ENCODE measurements around the gene FCAR. TPM values are rescaled to one million over a fixed set of nuclear protein-coding genes. Genes with fewer than 3 reads are reported as not detected.
"Not testable (repeated sequence)": the region's sequence is repeated elsewhere in the genome, so short reads cannot be mapped to it uniquely, and the experiment has no call there.

Gene FCAR
- total RNA-seq, 1 experiment from 2014 or later: not detected

DNA sequence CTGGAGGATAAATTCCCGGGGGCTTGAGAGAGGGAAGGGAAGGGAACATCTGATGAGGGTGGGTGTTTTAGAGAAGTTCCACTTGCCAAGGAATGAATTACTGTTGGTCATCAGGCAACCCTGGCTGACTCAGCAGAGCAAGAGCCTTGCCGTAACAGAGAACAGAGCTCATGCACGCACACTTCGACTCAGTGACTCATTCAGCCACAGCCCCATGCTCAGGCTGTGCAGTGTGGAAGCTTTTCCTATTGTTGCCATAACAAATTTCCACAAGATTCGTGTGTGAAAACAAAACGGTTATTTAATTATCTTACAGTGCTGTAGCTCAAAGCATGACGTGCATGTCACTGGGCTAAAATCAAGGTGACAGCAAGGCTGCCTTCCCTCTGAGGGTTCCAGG is 14.6 kb upstream of the FCAR start:
- BruUV-seq (replicated peaks); POLR2A ChIA-PET (ENCODE audit: unreplicated experiment); DNase-seq; H3K4me3 ChIP-seq; H3F3A ChIP-seq (ENCODE audit: insufficient read depth, low read depth); H4K20me1 ChIP-seq (ENCODE audit: insufficient read depth); H3K4me1 ChIP-seq (replicated peaks; ENCODE audit: insufficient read depth); H3K36me3 ChIP-seq (ENCODE audit: low read depth); CTCF ChIA-PET; H3K9me3 ChIP-seq (ENCODE audit: insufficient read depth, low read depth); H3K27ac ChIP-seq; H3K9me2 ChIP-seq (ENCODE audit: insufficient read depth); H3K79me2 ChIP-seq (ENCODE audit: low read depth); H3K4me2 ChIP-seq; intact Hi-C loops (cut with micrococcal nuclease; ENCODE audit: unreplicated experiment); H2AFZ ChIP-seq: not testable (repeated sequence)
- peaks cover 55% of the 10 kb centered on the region for H3K27me3 ChIP-seq (ENCODE audit: insufficient read depth, low read depth)

DNA sequence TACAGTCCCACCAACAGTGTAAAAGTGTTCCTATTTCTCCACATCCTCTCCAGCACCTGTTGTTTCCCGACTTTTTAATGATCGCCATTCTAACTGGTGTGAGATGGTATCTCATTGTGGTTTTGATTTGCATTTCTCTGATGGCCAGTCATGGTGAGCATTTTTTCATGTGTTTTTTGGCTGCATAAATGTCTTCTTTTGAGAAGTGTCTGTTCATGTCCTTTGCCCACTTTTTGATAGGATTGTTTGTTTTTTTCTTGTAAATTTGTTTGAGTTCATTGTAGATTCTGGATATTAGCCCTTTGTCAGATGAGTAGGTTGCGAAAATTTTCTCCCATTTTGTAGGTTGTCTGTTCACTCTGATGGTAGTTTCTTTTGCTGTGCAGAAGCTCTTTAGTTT is 10.6 kb upstream of the FCAR start:
- H3K27ac ChIP-seq; H4K20me1 ChIP-seq (ENCODE audit: insufficient read depth); H3K4me1 ChIP-seq (replicated peaks; ENCODE audit: insufficient read depth); BruUV-seq (replicated peaks); DNase-seq; H3K4me2 ChIP-seq; POLR2A ChIA-PET (ENCODE audit: unreplicated experiment); H3K4me3 ChIP-seq; H3K79me2 ChIP-seq (ENCODE audit: low read depth); H3K9me2 ChIP-seq (ENCODE audit: insufficient read depth); H3K36me3 ChIP-seq (ENCODE audit: low read depth); CTCF ChIA-PET; H3K9me3 ChIP-seq (ENCODE audit: insufficient read depth, low read depth); H2AFZ ChIP-seq; intact Hi-C loops (cut with micrococcal nuclease; ENCODE audit: unreplicated experiment); H3F3A ChIP-seq (ENCODE audit: insufficient read depth, low read depth): not testable (repeated sequence)
- H3K27me3 ChIP-seq (ENCODE audit: insufficient read depth, low read depth): peaks cover 59% of the 10 kb centered on the region

DNA sequence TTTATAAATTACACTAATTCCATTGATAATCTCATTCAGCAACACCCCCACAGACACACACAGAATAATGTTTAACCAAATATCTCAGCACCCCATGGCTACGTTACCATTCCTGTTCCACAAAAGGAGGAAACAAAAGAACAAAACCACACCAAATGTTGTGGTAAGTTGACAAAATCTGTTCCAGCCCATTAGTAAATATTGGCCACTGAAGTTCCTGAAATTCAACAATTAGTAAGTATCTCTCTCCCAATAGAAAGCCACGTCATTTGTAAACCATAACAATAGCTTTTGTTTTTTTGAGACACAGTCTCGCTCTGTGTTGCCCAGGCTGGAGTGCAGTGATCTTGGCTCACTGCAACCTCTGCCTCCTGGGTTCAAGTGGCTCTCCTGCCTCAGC is 2.3 kb upstream of the FCAR start:
- POLR2A ChIA-PET (ENCODE audit: unreplicated experiment): no interaction called here

DNA sequence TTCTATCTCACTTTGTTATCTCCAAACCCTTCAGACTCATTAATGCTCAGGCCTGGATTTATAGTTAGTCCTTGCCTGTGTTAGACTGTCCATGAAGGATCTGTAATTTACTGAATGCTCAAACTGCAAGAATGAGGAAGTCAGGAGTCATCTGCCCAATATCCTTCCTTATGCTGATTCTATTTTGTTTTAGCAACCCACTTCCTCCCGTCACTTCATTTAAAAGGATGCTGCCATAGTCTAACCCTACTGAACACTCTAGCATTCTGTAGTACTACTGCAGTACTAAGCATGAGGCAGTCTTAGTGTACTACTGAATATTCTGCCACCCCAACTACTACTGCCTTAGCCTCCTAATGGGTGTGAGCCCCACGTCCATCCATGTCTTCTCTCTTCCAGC is 1.5 kb downstream of the FCAR start:
- ChIA-PET CTCF (interaction anchor here (1.0 kb wide), 1 partner anchor 384 kb away, joined by 4 read pairs; no protein-coding TSS in a partner anchor), POLR2A (ENCODE audit: unreplicated experiment) (no interaction called here)
- DNase-seq: no peak
- Histone ChIP-seq H3K9me2 (ENCODE audit: insufficient read depth) (no peaks in the 10 kb centered on the region), H3K36me3 (ENCODE audit: low read depth) (no peaks in the 10 kb centered on the region), H3K4me2 (no peak overlapping the region), H2AFZ (no peak overlapping the region), H3K4me3 (no peak overlapping the region), H3K4me1 (replicated peaks; ENCODE audit: insufficient read depth) (no peaks in the 10 kb centered on the region), H4K20me1 (ENCODE audit: insufficient read depth) (0 out of 2 replicates have a peak, but pooled peaks cover 3% of the 10 kb centered on the region), H3K27me3 (ENCODE audit: insufficient read depth, low read depth) (peaks cover 90% of the 10 kb centered on the region), H3F3A (ENCODE audit: insufficient read depth, low read depth) (no peaks in the 10 kb centered on the region), H3K27ac (no peak overlapping the region), H3K79me2 (ENCODE audit: low read depth) (no peaks in the 10 kb centered on the region), H3K9me3 (ENCODE audit: insufficient read depth, low read depth) (no peaks in the 10 kb centered on the region)
- BruUV-seq (replicated peaks): no TSS peak
- intact Hi-C loops (cut with micrococcal nuclease; ENCODE audit: unreplicated experiment): no loop called here
- TF ChIP-seq EZH2 (IDR thresholded peaks at IDR 0.05; ENCODE audit: low read depth): no peak
- TF ChIP-seq, protein P1, sequence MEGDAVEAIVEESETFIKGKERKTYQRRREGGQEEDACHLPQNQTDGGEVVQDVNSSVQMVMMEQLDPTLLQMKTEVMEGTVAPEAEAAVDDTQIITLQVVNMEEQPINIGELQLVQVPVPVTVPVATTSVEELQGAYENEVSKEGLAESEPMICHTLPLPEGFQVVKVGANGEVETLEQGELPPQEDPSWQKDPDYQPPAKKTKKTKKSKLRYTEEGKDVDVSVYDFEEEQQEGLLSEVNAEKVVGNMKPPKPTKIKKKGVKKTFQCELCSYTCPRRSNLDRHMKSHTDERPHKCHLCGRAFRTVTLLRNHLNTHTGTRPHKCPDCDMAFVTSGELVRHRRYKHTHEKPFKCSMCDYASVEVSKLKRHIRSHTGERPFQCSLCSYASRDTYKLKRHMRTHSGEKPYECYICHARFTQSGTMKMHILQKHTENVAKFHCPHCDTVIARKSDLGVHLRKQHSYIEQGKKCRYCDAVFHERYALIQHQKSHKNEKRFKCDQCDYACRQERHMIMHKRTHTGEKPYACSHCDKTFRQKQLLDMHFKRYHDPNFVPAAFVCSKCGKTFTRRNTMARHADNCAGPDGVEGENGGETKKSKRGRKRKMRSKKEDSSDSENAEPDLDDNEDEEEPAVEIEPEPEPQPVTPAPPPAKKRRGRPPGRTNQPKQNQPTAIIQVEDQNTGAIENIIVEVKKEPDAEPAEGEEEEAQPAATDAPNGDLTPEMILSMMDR (conservative IDR thresholded peaks at IDR 0.05): no peak

More for the DNA sequence above, 2.3 kb upstream of the FCAR start:
- Histone ChIP-seq H3F3A (ENCODE audit: insufficient read depth, low read depth) (no peaks in the 10 kb centered on the region), H3K4me3 (no peak overlapping the region), H3K9me2 (ENCODE audit: insufficient read depth) (no peaks in the 10 kb centered on the region), H3K4me2 (no peak overlapping the region), H3K27me3 (ENCODE audit: insufficient read depth, low read depth) (peaks cover 86% of the 10 kb centered on the region), H3K79me2 (ENCODE audit: low read depth) (no peaks in the 10 kb centered on the region), H2AFZ (no peak overlapping the region), H3K4me1 (replicated peaks; ENCODE audit: insufficient read depth) (no peaks in the 10 kb centered on the region), H3K9me3 (ENCODE audit: insufficient read depth, low read depth) (no peaks in the 10 kb centered on the region), H3K27ac (no peak overlapping the region), H3K36me3 (ENCODE audit: low read depth) (no peaks in the 10 kb centered on the region), H4K20me1 (ENCODE audit: insufficient read depth) (0 out of 2 replicates have a peak, but pooled peaks cover 3% of the 10 kb centered on the region)
- no peak for TF ChIP-seq EZH2 (IDR thresholded peaks at IDR 0.05; ENCODE audit: low read depth)
- TF ChIP-seq, protein P1 (conservative IDR thresholded peaks at IDR 0.05): no peak
- no TSS peak for BruUV-seq (replicated peaks)
- no peak for DNase-seq
- intact Hi-C loops (cut with micrococcal nuclease; ENCODE audit: unreplicated experiment): no loop called here
- CTCF ChIA-PET: no interaction called here

Measured in PC-9 (cell line).